Esophagus squamous epithelium (tissue), 5 donors: Measurements from ENCODE around the gene OSTM1. TPM values are rescaled to one million over a fixed set of nuclear protein-coding genes. Genes with fewer than 3 reads are reported as not detected.

Experiments used
- DNase-seq: peaks from one replicate; lab custom pipeline; 2025; lab: John Stamatoyannopoulos, UW
- H3K27ac ChIP-seq, 4 donors: fragments of 200-600 bp; sonication (generic); one replicate each; pipeline ENCODE4 v1.5.1; 2016 to 2019; ENCODE audit warnings: mild to moderate bottlenecking in 1 of 4
- H3K27me3 ChIP-seq, 4 donors: fragments of 200-600 bp; sonication (generic); 1 replicate in 3 of 4; 2 replicates in 1 of 4; pipeline versions ENCODE4 v1.5.1 to v1.6.0; 2017 to 2021; ENCODE audit warnings: antibody characterized with exemption in 1 of 4
- H3K36me3 ChIP-seq, 3 donors: fragments of 200-600 bp; sonication (generic); one replicate each; pipeline ENCODE4 v1.5.1; 2016 to 2019
- H3K4me1 ChIP-seq, 3 donors: fragments of 200-600 bp; sonication (generic); one replicate each; pipeline ENCODE4 v1.5.1; 2017 to 2019
- H3K4me3 ChIP-seq, 4 donors: fragments of 200-600 bp; sonication (generic); 1 replicate in 3 of 4; 2 replicates in 1 of 4; pipeline ENCODE4 v1.5.1; 2016 to 2019; ENCODE audit warnings: mild to moderate bottlenecking in 2 of 4, moderate library complexity in 1 of 4
- H3K9me3 ChIP-seq, 3 donors: fragments of 200-600 bp; sonication (generic); one replicate each; pipeline ENCODE4 v1.5.1; 2016 to 2019
- CTCF ChIP-seq, 6 experiments: fragments of 450-650 bp in 4 of 6; fragments of 200-600 bp in 2 of 6; sonication (generic) in 2 of 6; IDR thresholded peaks; one replicate each; pipeline ENCODE4 v1.5.1; 2016 to 2019; ENCODE audit warnings: antibody characterized with exemption in 6 of 6, mild to moderate bottlenecking in 4 of 6, moderate library complexity in 4 of 6
- POLR2A ChIP-seq, 4 donors: fragments of 450-650 bp; IDR thresholded peaks; one replicate each; pipeline ENCODE4 v1.6.1; 2017; ENCODE audit warnings: antibody characterized with exemption in 4 of 4, mild to moderate bottlenecking in 4 of 4, moderate library complexity in 3 of 4
- WGBS, 2 donors: methylation state at CpG; one replicate each; pipeline ENCODE4 v1.1.5; 2018; 5-methylcytosine and 5-hydroxymethylcytosine counted together
- intact Hi-C: fragments of 100-400 bp; cut with DNase I; formaldehyde crosslinking; loops from one replicate; pipeline ENCODE4 v1.15.0; 2022
- small RNA-seq, 4 donors: library from RNA; depleted of rRNA; stranded (forward); fragments of <200 nt; gene quantifications; one replicate each; pipeline ENCODE3, GENCODE V24; 2016
- total RNA-seq, 4 donors: library from RNA; depleted of rRNA; stranded (reverse); fragments of >200 nt; gene quantifications; one replicate each; pipeline ENCODE4 v1.1.0, GENCODE V29; 2016
- donor health status: DM: yes; HTN: yes; CAD: no.

OSTM1 gene
- total RNA-seq, 4 donors from 2014 or later = 12.6 to 27.1 (median 14.7) TPM

GRCh38 chr6:107991772-107992550, 82.6 kb downstream of the OSTM1 start:
- WGBS, 2 donors = 55 to 88% methylated on average over 6 to 9 of the region's 9 CpGs
- Histone ChIP-seq H3K9me3 (no peaks in the 10 kb centered on the region), H3K36me3 (no peaks in the 10 kb centered on the region), H3K4me1 (peaks cover 0 to 23% (median 0%) of the 10 kb centered on the region in 3 donors), H3K27ac (peak overlapping the region in 2 of 4 donors; percentile 1 to 24), H3K4me3 (no peak overlapping the region), H3K27me3 (no peaks in the 10 kb centered on the region)
- TF ChIP-seq CTCF (IDR thresholded peaks at IDR 0.05) (no peak), POLR2A (IDR thresholded peaks at IDR 0.05) (no peak)
- no peak for DNase-seq
- intact Hi-C loops = no loop called here

Small RNA genes lying within 50 kb of the gene (small RNA-seq; reads per million reads assigned to genes)
- 0 reads per million in 4 donors for gene RF00019

Other genes with a start within 250 kb of the OSTM1 start
- 10 to 100 TPM in 2 of 4 donors, 1 to 10 TPM in 2; 9.3 to 25.4 (median 16.2) TPM for gene SEC63, start 116.5 kb downstream of the OSTM1 start, total RNA-seq
- gene NR2E1, start 91.3 kb upstream of the OSTM1 start, total RNA-seq = not detected
- gene SNX3, start 186.3 kb upstream of the OSTM1 start, total RNA-seq = 100 to 1,000 TPM in 2 of 4 donors, 10 to 100 TPM in 2; 96.5 to 155 (median 107) TPM
- 10 to 100 TPM in 1 of 4 donors, 1 to 10 TPM in 3; 2.8 to 10.5 (median 3.9) TPM for gene AFG1L, start 220.3 kb upstream of the OSTM1 start, total RNA-seq